Left renal cortex interstitium (tissue), 4 donors: Measurements from ENCODE around the gene ARHGDIG. TPM values are rescaled to one million over a fixed set of nuclear protein-coding genes. Genes with fewer than 3 reads are reported as not detected.
A peak's percentile ranks its signal among the peaks of the same experiment; 100 is the strongest.
"Not testable (repeated sequence)": the region's sequence is repeated elsewhere in the genome, so short reads cannot be mapped to it uniquely, and the experiment has no call there.

Source experiments
- DNase-seq, 4 donors: peaks; one replicate each; pipeline ENCODE4 v3.0.0-alpha.2; 2013; ENCODE audit warnings: low read depth in 4 of 4, low spot score in 2 of 4, missing footprints in 1 of 4
- polyA plus RNA-seq, 4 donors: library from polyadenylated mRNA; unstranded; fragments of 120-200 nt; gene quantifications; one replicate each; pipeline ENCODE4 v1.2.1, GENCODE V29; 2013; ENCODE audit not compliant: insufficient read length in 4 of 4

ARHGDIG gene
- 1 to 10 TPM; 2.0 to 6.0 (median 4.1) TPM for polyA plus RNA-seq

DNA sequence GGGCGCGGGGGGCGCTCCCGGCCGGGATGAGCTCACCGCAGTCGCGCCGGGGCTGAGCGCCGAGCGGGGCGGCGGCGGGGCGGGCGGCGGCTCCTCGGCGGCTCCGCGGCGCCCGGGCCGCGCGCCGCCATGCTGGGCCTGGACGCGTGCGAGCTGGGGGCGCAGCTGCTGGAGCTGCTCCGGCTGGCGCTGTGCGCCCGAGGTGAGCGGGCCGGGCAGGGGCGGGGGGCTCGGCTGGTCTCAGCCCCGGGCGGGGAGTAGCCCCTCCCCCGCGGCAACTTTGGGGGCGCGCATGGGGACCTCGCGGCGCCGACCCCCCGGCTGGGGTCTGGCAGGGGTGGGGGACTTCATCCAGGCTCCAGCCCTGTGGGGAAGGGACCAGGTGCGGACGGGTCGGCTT, at the start of gene ARHGDIG:
Gene ARHGDIG (plus strand): TSS at position 40 of the 400 bp plus-strand sequence. CDS start 90 bp downstream, at position 130.
- DNase-seq: no peak

DNA sequence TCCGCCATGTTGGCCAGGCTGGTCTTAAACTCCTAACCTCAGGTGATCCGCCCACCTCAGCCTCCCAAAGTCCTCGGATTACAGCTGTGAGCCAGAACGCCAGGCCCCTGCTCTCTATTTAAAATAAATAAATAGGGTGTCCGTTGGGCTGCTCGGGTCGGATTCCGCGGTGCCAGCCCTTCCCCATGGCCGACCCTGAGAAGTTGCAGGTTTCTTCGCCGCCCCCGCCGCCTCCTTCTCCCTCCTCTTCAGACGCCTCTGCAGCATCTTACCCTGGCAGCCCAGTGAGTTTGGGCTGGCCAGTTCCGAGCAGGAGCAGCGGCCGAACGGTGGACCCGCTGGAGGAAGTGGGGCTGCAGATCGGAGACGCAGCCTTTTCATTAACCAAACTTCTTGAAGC, 49.4 kb upstream of the ARHGDIG start:
- DNase-seq: no peak

DNA sequence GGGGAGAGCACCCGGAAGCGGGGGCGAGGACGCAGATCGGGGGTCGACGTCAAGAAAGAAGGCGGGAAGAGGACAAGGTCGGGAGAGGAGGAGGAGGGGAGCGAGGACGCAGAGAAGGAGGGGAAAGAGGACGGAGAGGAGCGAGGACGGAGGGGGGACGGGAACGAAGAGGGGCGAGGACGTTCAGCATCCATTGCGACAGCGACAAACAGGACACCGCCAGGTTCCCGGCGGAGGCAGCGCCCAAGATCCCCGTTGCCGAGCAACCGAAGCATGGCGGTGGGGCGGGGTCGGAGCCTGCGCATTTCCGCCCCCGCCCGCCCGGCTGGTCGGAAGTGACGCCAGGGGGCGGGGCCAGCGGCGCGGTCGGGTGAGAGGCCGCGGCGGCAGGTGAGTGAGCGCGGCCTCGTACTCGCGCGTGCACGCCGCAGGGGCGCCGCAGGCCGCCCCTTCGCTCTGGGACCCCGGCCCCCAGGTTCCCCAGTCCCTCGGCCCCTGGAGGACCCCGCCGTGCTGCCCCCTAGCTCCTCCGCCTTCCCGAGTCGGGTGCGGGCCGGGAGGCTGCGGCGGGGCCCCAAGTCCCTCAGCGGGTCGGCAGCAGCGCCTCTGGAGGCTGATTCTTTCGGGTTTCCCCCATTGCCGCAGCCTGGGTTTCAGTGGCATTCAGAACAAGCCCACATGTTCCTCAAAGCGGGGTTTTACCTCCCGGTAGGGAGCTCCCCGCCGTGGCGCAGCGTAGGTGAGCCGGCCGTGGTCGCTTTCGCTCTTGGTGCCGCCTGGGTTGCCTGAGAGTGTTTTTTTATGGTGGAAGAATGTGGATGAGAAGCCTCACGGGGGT, 45.7 kb upstream of the ARHGDIG start, which contains the start of gene FAM234A:
Gene FAM234A (plus strand): TSS at position 354 of the 838 bp plus-strand sequence. CDS start 19,593 bp downstream, outside the sequence.
- peak; percentile 70 to 88 (median 86) for DNase-seq

DNA sequence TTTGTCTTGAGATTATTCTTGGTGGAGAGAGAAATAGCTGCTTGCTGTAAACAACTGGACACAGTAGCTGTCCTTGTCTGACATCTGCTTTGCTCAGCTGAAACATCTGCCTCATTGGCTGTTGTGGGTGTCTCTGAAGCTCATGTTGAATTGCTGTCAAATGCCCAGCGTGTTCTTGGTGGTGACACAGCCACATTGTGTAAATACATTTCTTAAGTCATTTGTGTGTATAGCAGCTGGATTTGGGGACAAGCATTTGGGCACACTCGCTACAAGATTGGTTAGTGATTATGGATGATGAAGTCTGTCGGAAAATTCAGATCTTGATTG, 40.5 kb upstream of the ARHGDIG start:
- DNase-seq: no peak

DNA sequence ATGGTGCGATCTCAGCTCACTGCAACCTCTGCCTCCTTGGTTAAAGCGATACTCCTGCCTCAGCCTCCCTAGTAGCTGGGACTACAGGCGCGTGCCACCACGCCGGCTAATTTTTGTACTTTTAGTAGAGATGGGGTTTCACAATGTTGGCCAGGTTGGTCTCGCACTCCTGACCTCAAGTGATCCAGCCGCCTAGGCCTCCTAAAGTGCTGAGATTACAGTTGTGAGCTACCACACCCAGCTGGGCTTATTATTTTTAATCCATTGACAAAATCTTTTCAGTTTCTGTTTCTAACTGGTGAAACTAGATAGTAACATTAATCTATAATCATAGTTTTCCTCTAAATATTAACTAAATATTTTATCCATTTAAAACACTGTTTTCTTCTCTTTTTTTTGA, 39.8 kb upstream of the ARHGDIG start:
- DNase-seq: no peak

DNA sequence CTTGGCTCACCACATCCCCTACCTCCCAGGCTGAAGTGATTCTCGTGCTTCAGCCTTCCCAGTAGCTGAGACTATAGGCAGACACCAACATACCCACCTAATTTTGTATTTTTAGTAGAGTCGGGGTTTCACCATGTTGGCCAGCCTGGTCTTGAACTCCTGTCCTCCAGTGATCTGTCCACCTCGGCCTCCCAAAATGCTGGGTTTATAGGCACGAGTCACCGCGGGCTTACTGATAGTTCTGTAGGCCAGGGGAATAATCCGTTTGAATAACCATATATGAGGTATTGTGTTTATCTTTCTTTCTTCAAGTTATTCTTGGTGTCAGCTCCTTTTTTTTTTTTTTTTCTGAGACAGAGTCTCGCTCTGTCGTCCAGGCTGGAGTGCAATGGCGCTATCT, 38.1 kb upstream of the ARHGDIG start:
- DNase-seq: no peak

DNA sequence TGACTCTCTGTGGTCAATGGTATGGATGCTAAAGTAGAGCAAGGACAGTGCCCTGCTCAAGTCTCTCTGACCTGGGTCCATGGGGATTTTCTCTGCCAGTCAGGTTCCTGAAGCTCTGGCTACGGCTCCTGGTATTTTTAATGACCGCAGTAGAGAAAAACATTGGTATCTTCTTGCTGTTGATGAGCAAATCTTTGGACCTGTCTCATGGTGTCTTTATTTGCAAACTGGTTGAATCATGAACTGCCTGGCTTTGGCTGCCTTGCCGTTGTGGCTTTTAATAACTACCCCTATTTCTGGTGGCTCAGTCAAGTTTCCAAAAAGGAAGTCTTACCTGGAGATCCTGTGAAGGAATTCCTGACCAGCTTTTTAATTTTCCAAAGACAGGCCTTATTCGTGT, 37.0 kb upstream of the ARHGDIG start:
- DNase-seq: no peak

DNA sequence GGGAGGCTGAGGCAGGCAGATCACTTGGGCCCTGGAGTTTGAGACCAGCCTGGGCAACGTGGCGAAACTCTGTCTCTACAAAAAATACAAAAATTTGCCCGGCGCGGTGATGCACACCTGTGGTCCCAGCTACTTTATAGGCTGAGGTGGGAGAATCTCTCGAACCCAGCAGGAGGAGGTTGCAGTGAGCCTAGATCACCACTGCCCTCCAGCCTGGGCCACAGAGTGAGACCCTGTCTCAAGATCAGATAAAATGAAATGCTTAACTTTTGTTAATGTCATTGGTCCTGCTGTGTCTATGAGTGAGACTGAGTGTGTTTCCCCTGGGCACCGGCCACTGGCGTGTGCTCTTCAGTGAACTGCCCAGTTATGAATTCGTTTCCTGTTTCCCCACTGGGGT, 35.3 kb upstream of the ARHGDIG start:
- no peak for DNase-seq

DNA sequence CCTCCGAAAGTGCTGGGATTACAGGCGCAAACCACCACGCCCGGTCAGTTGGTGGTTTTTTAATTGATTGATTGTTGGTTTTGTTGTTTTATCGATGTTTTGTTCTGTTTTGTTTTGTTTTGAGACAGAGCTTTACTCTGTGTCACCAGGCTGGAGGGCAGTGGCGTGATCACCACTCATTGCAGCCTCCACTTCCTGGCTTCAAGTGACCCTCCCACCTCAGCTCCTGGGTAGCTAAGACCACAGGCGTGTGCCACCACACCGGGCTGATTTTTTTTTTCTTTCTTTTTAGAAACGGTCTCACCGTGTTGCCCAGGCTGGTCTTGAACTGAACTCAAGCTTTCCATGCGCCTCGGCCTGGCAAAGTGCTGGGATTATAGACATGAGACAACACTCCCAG, 33.4 kb upstream of the ARHGDIG start:
- no peak for DNase-seq

DNA sequence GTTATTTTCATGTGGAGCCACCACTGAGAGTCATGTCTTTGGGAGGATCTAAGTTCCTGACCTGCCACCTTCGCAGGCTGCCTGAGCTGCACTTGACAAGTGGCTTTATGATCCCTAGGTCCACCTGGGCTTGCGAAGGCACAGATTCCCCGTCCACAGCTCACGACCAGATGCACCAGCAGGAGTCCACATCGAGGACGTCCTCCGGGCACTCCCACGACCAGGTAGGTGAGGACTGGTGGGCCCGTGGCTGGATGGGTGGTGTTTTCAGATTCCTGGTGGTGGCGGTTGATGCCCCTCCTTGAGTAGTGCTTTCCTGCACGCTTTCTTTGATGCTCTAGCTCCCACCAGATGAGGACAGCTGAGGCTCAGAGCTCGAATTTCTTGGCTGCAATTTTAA, 31.0 kb upstream of the ARHGDIG start:
- DNase-seq: no peak

DNA sequence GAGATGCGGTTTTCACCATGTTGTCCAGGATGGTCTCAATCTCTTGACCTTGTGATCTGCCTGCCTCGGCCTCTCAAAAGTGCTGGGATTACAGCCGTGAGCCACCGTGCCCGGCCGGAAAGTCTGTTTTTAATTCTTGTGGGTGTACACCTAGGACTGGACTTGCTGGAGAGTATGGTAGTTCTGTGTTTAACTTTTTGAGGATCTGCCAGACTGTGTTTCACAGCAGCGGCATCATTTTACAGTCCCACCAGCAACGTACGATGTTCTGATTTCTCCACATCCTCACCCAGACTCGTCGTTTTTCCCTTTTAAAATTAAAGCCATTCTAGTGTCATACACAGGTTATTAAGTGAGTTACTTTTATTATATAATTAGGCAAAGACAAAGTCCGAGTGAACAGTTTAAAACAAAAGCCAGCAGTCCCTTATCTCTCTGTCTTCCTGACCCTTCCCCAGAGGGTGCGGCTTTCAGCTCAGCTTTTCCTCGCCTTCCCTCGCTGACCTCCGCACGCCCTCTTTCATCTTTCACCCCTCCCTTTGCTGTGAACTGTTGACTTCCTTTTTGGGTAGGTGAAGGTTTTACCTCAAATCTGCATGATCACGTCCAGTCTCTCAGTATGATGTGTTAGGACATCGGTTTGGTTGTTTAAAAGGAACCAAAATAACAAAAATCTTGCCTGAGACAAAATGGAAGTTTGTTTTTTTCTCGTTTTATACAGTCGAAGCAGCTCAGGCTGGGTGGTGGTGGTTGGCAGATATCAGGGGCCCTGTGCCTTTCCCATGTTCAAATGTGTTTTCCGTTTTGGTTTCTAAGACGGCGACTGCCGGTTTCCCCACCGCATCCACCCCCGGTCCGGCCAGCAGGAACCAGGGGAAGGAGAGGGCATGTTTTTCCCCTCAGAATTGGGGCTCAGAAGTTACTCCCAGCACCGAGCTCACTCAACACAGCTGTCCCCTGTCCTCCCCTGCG, 27.7 kb upstream of the ARHGDIG start:
- DNase-seq: no peak

DNA sequence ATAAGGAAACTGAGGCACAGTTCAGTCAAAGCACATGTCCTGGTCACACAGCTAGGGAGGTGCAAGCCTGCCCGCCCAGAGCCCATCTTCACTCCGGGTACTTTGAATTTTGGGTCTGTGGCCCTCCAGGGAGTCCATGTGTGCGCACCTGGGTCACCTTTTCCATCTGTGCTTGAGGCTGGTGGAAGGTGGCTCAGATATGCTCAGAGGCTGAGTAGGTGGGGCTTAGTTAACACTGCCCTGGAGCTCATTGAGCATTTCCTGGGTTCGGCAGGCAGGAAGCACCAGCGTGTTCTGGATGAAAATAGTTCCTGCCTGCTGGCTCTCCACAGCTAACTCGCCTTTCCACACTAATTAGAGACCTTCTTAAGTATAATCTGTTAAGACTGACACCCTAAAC, 26.6 kb upstream of the ARHGDIG start:
- no peak for DNase-seq

DNA sequence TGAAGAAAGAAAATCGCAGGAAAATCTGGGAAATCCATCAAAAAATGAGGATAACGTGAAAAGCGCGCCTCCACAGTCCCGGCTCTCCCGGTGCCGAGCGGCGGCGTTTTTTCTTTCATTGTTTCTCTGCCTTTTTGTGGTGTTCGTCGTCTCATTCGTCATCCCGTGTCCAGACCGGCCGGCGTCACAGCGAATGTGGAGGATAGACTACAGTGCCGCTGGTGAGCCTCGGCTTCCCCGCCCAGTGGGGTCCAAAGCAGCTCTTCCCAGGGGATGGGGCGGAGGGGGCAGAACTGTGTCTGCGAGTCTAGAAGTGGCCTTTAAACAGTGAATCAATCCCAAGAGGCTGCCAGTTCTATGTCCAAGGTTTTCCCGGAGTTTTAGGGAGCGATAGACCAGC, 25.9 kb upstream of the ARHGDIG start:
- no peak for DNase-seq

DNA sequence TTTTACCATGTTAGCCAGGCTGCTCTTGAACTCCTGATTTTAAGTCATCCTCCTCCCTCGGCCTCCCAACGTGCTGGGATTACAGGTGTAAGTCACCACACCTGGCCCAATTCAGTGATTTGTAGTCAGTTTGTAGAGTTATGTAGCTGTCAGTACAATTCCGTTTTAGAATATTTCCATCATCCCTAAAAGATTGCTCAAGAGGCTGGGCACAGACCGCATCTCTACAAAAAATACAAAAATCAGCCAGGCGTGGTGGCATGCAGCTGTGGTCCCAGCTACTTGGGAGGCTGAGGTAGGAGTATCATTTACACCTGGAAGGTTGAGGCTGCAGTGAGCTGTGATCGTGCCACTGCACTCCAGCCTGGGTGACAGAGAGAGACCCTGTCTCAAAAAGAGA, 25.2 kb upstream of the ARHGDIG start:
- no peak for DNase-seq

DNA sequence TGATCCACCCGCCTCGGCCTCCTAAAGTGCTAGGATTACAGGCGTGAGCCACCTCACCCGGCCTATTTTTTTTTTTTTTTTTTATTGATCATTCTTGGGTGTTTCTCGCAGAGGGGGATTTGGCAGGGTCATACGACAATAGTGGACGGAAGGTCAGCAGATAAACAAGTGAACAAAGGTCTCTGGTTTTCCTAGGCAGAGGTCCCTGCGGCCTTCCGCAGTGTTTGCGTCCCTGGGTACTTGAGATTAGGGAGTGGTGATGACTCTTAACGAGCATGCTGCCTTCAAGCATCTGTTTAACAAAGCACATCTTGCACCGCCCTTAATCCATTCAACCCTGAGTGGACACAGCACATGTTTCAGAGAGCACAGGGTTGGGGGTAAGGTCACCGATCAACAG, 22.3 kb upstream of the ARHGDIG start:
- DNase-seq: not testable (repeated sequence)

DNA sequence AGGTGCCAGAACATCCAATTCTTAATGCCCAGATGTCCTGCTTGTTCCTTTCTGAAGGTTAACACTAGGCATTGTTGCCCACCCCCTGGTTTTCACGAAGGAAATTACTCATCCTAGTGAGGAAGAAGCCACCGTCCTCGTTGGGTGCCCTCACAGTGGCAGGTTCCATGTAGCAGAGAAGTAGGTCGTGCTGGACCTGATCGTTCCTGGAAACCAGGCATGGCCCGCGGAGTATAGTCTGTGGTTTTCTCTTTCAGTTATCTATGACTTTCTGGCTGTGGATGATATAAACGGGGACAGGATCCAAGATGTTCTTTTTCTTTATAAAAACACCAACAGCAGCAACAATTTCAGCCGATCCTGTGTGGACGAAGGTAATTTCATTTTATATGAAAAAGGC, 21.2 kb upstream of the ARHGDIG start:
- no peak for DNase-seq

DNA sequence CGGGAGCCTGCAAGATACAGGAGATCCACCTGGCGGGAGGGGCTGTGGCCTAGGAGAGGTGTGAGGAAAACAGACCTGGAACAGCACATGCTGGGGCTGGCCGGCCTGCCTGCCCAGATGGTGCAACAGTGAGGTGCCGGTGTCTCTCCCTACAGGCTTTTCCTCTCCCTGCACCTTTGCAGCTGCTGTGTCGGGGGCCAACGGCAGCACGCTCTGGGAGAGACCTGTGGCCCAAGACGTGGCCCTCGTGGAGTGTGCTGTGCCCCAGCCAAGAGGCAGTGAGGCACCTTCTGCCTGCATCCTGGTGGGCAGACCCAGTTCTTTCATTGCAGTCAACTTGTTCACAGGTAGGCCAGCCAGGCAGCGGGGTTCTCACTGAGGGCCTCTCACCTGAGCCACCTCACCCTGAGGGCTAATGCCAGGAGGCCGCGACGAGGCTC, 20.6 kb upstream of the ARHGDIG start:
- DNase-seq: no peak

DNA sequence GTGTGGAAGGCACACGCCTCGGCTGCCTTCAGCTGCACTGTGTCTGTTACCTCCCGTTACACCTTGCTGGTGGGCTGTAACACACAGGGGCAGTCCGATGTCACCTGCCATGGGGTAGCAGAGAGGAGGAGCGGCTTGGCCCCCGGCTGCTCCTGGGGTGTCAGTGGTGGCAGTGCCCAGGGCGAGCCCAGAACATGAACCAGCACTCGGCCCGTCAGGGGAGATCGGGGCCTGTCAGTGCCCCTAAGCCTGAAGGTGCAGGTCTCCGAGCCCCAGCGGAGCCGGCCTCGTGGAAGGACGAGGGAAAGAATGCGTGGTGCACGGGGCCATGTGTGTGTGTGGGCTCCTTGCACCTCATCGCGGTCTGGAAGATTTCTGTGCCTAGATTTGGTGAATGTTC, 20.1 kb upstream of the ARHGDIG start:
- no peak for DNase-seq

DNA sequence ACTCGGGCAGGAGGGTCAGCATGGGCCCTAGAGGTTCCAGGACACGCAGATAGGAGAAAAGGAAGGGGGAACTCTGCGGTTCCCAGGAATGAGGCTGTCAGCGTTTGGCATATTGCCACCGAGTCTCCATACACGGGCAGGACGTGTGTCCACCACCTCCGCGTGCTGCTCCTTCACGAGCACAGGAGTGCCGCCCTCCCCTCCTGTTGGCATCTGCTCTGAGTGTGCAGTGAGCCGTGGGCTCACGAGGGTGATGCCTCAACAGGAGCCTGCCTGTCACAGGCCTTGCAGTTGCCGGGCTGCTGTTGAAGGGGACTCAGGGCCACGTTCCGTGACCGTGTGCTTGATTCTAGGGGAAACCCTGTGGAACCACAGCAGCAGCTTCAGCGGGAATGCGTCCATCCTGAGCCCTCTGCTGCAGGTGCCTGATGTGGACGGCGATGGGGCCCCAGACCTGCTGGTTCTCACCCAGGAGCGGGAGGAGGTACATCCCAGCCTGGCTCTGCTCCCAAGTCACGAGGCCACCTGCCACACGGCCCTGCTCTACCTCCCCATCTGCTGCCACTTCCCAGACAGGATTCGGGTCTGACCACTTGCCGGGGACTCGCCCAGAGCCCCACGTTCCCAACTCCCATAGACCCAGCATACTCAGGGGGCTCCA, 19.2 kb upstream of the ARHGDIG start:
- no peak for DNase-seq

DNA sequence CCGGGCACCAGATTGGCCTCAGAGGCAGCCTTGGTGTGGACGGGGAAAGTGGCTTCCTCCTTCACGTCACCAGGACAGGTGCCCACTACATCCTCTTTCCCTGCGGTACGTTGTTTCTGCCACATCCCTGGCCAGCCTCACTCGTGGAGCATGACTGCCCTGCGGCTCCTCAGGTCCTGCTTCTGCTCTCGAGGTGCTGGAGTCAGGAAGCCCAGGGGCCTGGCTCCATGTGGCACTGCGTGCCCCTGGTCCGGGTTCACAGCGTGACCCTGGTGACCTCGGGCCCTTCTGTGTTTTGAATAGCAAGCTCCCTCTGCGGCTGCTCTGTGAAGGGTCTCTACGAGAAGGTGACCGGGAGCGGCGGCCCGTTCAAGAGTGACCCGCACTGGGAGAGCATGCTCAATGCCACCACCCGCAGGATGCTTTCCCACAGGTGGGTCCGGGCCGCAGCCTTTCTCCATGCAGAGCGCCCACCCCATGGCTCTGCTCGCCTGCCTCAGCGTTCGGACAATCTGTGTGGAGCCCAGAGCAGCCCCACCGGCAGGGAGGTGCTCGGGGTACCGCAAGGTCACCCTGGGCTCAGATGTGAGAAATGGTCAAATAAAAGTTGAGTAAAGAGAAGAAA, 18.2 kb upstream of the ARHGDIG start:
- no peak for DNase-seq
